Testis (tissue), 3 donors: ENCODE data around the gene PTGER2. TPM values are rescaled to one million over a fixed set of nuclear protein-coding genes. Genes with fewer than 3 reads are reported as not detected.

Source experiments
- DNase-seq: peaks from one replicate; pipeline ENCODE4 v3.0.0-alpha.2; 2019
- H3K27ac ChIP-seq, 2 donors: fragments of 200-600 bp; sonication (generic); one replicate each; pipeline ENCODE4 v1.5.1; 2019
- H3K27me3 ChIP-seq: fragments of 200-600 bp; sonication (generic); one replicate; pipeline ENCODE4 v1.5.1; 2019
- H3K36me3 ChIP-seq: fragments of 200-600 bp; sonication (generic); one replicate; pipeline ENCODE4 v1.5.1; 2017; ENCODE audit warnings: low read depth; ENCODE audit errors: missing control alignments
- H3K4me1 ChIP-seq: fragments of 200-600 bp; sonication (generic); one replicate; pipeline ENCODE4 v1.5.1; 2019
- H3K4me3 ChIP-seq, 2 donors: fragments of 200-600 bp; sonication (generic); one replicate each; pipeline ENCODE4 v1.5.1; 2017 to 2019
- H3K9me3 ChIP-seq: fragments of 200-600 bp; sonication (generic); one replicate; pipeline ENCODE4 v1.5.1; 2017
- CTCF ChIP-seq, 3 experiments: fragments of 450-650 bp in 2 of 3; fragments of 200-600 bp in 1 of 3; sonication (generic) in 1 of 3; IDR thresholded peaks; one replicate each; pipeline ENCODE4 v1.5.1; 2016 to 2019; ENCODE audit warnings: antibody characterized with exemption in 3 of 3, mild to moderate bottlenecking in 2 of 3, moderate library complexity in 1 of 3
- POLR2A ChIP-seq: fragments of 450-650 bp; IDR thresholded peaks from one replicate; pipeline ENCODE4 v1.6.1; 2017; ENCODE audit warnings: antibody characterized with exemption, mild to moderate bottlenecking, moderate library complexity
- WGBS, 2 donors: methylation state at CpG; one replicate each; pipeline ENCODE4 v1.1.5; 2018; 5-methylcytosine and 5-hydroxymethylcytosine counted together
- intact Hi-C: fragments of 100-400 bp; cut with DNase I; formaldehyde crosslinking; loops from one replicate; pipeline ENCODE4 v1.15.1; 2023; ENCODE audit warnings: low total_unique reads
- polyA plus RNA-seq: library from polyadenylated mRNA; stranded (reverse); fragments of 350-450 nt; fragmentation: Illumina TruSeq; extraction: RNeasy Lipid Tissue Mini Kit (QIAGEN cat#74804); gene quantifications from one replicate; pipeline ENCODE4 v1.2.3, GENCODE V29; 2014; ENCODE audit warnings: low read depth, low replicate concordance; ENCODE audit not compliant: insufficient read depth
- total RNA-seq, 2 donors: library from RNA; depleted of rRNA; stranded (reverse); fragments of >200 nt; gene quantifications; one replicate each; pipeline ENCODE4 v1.2.3, GENCODE V29; 2016

PTGER2 gene
- total and polyA plus RNA-seq, 3 donors from 2014 or later = 2.7 to 5.3 (median 4.0) TPM

DNA sequence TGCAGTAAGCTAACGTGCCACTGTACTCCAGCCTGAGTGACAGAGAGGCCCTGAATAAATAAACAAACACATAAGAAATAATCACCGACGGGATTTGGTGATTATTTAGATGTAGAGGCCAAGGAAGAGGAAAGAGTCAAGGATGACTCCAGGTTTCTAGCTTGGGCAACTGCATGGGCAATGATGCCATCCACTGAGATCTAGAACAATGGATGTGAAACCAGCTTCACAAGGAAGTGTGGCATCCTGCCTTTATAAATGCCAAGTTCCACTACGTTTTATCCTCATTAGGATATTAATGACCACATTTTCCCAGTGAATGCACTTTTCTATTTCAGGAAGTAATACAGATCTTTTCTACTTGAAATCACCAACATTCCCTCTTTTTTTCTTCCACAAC, 10.9 kb upstream of the PTGER2 start:
- WGBS, 2 donors = 83 to 92% methylated on average over 4 of the region's 4 CpGs
- Histone ChIP-seq H3K4me1 (no peaks in the 10 kb centered on the region), H3K36me3 (no peaks in the 10 kb centered on the region), H3K27me3 (no peaks in the 10 kb centered on the region), H3K4me3 (no peak overlapping the region), H3K27ac (no peak overlapping the region), H3K9me3 (no peaks in the 10 kb centered on the region)
- no peak for DNase-seq
- intact Hi-C loops = no loop called here
- TF ChIP-seq POLR2A = no peak
- TF ChIP-seq CTCF (IDR thresholded peaks at IDR 0.05) = no peak

DNA sequence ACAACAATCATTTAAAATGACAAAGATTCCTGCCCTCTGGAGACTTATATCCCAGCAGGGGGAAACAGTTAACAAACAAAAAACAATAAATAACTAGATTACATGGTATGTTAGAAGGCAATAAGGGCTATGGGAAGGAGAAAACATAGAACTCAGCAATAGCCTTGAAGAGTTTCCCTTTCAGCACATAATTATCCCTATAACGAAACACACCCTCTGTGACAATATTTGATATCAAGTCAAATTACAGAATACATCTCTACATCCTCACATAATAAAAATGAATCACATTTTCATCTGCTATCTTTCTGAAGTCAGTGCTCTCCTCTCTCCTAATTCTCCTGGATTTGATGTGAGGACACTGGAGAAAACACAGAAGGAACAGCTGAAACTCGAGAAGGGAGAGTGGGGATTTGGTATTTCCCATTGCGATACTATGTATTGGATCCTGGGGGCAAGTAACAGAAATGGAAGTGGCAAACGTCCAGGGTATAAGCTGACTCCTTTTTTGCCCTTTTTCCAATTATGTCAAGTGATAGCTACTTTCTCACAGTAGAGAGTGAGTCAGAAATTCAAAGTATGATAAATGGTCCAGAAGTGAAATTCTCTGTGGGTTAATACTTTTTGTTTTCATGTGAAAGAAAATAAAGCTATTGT, 9.7 kb upstream of the PTGER2 start:
- TF ChIP-seq POLR2A = no peak
- TF ChIP-seq CTCF (IDR thresholded peaks at IDR 0.05) = no peak
- intact Hi-C loops = no loop called here
- WGBS, 2 donors = 72 to 82% methylated on average over 4 of the region's 4 CpGs

GRCh38 chr14:52305014-52305413, 9.1 kb upstream of the PTGER2 start:
- no peak overlapping the region for H3K27ac ChIP-seq
- intact Hi-C loops = no loop called here
- no peaks in the 10 kb centered on the region for H3K36me3 ChIP-seq
- no peaks in the 10 kb centered on the region for H3K27me3 ChIP-seq
- 89 to 97% methylated on average over 6 of the region's 6 CpGs for WGBS, 2 donors
- no peak overlapping the region for H3K4me3 ChIP-seq
- H3K4me1 ChIP-seq = no peaks in the 10 kb centered on the region
- no peak for TF ChIP-seq POLR2A
- no peak for TF ChIP-seq CTCF (IDR thresholded peaks at IDR 0.05)
- no peak for DNase-seq
- no peaks in the 10 kb centered on the region for H3K9me3 ChIP-seq

More for the DNA sequence above, 9.7 kb upstream of the PTGER2 start:
- DNase-seq = no peak
- Histone ChIP-seq H3K4me1 (no peaks in the 10 kb centered on the region), H3K36me3 (no peaks in the 10 kb centered on the region), H3K9me3 (no peaks in the 10 kb centered on the region), H3K4me3 (no peak overlapping the region), H3K27ac (no peak overlapping the region), H3K27me3 (no peaks in the 10 kb centered on the region)

- Histone ChIP-seq H3K36me3 (no peaks in the 10 kb centered on the region), H3K9me3 (no peaks in the 10 kb centered on the region), H3K27me3 (no peaks in the 10 kb centered on the region), H3K4me3 (no peak overlapping the region), H3K27ac (no peak overlapping the region), H3K4me1 (peaks cover 14% of the 10 kb centered on the region)
- DNase-seq = no peak
- TF ChIP-seq CTCF (IDR thresholded peaks at IDR 0.05) (no peak), POLR2A (no peak)
- 85 to 94% methylated on average over 4 of the region's 4 CpGs for WGBS, 2 donors
- intact Hi-C loops = no loop called here
Measured at GRCh38 chr14:52307376-52307775, 6.7 kb upstream of the PTGER2 start.

DNA sequence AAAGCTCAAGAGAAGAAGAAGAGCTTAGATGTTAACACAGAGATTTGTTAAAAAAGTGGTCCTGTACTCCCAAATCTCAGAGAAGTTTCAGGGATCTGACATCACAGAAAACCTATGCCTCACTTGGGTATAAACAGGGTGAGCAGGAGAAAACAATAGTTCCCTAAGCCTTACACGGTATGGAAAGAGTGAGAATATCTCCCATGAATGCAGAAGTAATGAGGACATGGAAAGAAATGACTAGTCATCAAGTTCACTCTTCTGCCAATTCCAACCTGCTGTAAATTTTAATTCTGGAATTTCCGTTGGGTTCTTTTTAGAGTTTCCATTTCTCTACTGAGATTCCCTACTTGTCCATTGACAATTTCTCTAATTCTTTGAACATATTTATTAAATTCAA, 6.2 kb upstream of the PTGER2 start:
- TF ChIP-seq CTCF (IDR thresholded peaks at IDR 0.05) (no peak), POLR2A (no peak)
- Histone ChIP-seq H3K27me3 (no peaks in the 10 kb centered on the region), H3K4me3 (no peak overlapping the region), H3K36me3 (no peaks in the 10 kb centered on the region), H3K27ac (no peak overlapping the region), H3K9me3 (no peaks in the 10 kb centered on the region), H3K4me1 (peaks cover 19% of the 10 kb centered on the region)
- intact Hi-C loops = no loop called here
- 78 to 86% methylated on average over 2 of the region's 2 CpGs for WGBS, 2 donors
- no peak for DNase-seq
